ENCODE data around the gene ESPN.
"Not testable (repeated sequence)": the region's sequence is repeated elsewhere in the genome, so short reads cannot be mapped to it uniquely, and the experiment has no call there.

Gene ESPN

DNA sequence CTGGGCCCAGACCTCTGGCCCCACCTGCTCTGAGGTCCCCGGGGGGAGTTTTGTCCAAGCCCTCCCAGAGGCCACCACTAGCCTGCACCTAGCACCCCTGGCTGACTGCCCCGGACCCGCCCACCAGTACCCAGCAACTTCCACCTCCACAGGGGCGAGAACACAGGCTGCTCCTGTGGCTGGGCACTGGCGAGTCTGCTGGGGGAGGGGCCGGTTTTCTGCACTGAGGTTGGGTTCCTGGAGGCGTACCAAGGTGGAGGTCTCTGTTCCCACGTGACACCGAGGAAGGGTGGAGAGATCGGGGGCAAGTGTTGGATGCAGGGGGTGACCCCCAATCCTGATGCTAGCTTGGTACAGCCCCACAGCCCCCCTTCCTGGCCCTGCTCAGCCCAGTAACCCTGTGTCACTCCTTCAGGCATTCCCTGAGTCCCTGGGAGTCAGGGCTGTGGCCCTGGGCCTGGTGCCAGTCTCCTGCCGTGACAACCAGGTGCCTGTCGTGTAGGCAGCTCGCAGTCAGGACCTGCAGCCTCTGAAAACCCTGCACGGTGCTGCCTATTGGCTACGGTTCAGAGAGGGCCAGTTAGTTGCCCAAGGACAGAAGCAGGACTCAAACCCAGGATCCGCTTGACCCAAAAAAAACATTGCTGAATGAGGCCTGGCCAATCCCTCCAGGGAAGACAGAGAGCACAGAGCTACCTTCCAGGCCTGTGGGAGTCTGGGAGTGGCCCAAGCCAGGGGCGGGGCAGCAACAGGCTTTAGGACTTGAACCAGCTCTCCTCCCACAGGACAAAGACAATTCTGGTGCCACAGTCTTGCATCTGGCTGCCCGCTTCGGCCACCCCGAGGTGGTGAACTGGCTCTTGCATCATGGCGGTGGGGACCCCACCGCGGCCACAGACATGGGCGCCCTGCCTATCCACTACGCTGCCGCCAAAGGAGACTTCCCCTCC is 3.1 kb downstream of the ESPN start:
- DNase-seq, result no peak

DNA sequence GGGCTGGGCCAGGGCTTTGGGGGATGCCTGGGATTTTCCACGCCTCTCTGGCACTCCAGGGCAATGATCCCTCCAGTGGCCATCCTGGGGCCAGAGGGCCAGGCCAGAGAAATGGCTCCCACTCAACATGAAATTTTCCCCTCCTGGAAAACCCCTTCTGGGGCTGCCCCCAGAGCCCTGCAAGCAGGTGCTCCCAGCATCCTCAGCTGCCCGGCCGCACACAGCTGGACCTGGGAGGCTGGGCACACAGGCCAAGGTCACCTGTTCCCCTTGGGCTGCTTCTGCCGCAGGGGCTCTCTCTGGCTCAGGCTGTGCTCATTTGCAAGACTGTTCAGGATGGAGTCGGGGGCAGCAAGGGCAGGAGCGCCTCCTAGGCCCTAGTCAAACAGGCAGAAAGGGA is 3.9 kb downstream of the ESPN start:
- DNase-seq, result not testable (repeated sequence)

GRCh38 chr1:6429660-6430411 is 5.3 kb downstream of the ESPN start:
- peak; percentile 58 to 88 (median 76) for DNase-seq

DNA sequence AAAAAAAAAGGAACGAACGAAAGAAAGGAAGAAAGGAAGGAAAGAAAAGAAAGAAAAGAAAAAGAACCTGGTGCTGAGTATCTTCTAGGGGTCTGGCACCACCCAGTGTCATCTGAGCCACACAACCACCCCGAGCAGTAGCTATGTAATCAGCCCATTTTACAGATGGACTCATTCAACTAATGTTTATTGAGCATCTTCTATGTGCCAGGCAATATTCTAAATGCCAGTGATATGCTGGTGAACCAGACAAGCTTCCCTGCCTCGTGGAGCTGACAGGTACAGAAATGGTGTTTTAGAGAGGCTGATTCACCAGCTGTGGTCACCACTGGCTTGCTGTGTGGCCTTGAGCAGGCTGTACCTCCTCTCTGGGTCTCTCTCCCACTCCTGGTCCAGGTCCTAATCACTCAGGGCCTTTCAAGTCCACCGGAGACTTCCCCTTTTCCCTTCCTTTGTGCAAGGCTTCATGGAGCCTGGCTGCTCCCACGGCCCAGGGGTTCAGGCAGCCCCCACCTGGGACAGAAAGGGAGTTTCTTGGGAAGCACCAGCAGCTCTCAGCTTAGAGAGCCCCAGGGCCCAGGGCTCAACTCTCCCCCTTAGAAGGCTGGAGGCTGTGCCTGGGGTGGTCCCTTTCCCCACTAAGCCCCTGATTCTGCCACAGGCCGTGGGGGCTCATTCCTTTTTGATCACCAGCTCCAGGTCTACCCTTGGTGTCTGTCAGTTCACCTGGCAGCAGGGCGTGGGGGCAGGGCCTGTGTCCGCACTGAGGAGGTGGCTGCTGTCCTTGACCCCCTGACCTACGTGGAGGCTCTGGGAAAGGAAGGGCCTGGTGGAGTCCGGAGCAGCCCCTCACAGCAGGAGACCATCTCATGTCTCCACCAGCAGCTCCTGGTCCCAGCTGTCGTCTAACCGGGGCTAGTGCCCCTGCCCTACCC is 7.3 kb downstream of the ESPN start:
- not testable (repeated sequence) for DNase-seq

- no peak for DNase-seq
Measured at GRCh38 chr1:6434186-6434585, 9.6 kb downstream of the ESPN start.

DNA sequence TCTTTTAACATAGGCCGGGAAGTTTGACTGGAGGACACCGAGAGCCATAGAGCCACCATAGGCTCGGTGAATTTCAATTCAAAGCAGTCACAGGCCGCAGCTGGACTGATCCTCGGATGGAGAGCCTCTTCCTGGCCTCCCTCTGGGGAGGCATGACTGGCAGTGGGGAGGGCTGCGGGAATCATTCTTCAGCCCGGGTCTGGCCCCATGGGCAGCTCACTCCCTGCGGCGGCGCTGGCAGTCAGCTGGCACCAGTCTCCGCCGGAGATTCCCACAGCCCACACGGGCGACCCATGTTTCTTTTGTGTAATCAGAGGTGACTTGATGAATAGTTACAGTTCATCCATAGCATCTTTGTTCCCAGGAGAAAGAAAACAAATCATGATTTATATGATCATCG is 10.6 kb downstream of the ESPN start:
- no peak for DNase-seq

DNA sequence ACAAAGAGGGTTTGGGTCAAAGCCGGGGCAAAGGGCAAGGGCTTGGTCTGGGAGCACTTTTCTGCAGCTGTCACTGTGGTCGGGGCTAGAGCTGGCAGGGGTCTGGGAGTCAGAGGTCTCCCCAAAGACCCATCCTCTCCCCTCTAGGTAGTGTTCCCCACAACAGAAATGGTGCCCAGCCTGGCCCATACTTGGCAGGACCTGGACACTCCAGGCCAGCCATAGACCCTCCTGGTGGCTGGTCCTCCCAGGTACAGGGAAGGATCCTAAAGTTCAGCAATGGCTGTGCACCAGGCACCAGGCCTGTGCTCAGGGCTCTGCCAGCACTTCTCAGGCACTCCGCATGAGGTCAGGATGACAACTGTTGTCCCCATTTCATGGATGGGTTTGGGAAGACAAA is 11.0 kb downstream of the ESPN start:
- DNase-seq, result no peak

- not testable (repeated sequence) for DNase-seq
Measured at GRCh38 chr1:6436277-6436676, 11.7 kb downstream of the ESPN start.

- peak in 1 of 4 experiments; percentile 32 for DNase-seq
Measured at GRCh38 chr1:6437012-6437700, 12.6 kb downstream of the ESPN start.

DNA sequence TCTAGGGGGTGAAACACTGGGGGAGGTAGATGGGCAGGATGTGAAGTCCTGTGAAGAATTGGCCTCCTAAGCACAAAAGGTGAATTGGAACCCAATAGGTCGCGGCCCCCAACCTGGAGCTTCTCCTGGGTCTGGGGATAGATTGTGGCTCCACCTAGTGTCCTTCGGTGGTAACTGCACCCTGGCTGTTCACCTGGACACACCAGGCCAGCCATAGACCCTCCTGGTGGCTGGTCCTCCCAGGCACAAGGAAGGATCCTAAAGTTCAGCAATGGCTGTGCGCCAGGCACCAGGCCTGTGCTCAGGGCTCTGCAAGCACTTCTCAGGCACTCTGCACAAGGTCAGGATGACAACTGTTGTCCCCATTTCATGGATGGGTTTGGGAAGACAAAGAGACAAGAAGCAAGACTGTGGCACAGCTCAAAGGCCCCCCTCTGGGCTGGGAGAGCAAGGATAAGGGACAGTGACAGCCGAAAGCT is 13.5 kb downstream of the ESPN start:
- peak; percentile 55 to 76 (median 62) for DNase-seq

GRCh38 chr1:6440198-6441126 is 15.9 kb downstream of the ESPN start:
- peak in 3 of 4 experiments; percentile 33 to 62 (median 42) for DNase-seq

DNA sequence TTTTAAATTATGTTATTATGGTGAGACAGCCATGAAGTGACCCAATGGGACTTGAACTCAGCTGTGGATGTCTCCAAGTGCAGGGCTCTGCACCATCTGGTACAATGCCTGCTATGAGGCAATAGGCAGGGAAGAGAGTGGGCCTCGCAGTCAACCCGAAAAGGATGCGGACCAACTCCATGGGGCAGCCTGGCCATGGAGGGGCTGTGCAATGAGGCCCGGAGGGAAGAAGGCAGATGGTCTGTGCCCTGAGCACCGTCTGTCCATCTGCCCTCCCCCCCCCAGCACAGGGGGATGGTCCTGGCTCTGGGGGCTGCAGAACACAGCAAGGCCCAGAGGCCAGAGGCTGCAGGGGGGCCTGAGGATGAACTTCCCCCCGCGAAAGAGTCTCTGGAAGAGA is 17.0 kb downstream of the ESPN start:
- DNase-seq, result no peak

DNA sequence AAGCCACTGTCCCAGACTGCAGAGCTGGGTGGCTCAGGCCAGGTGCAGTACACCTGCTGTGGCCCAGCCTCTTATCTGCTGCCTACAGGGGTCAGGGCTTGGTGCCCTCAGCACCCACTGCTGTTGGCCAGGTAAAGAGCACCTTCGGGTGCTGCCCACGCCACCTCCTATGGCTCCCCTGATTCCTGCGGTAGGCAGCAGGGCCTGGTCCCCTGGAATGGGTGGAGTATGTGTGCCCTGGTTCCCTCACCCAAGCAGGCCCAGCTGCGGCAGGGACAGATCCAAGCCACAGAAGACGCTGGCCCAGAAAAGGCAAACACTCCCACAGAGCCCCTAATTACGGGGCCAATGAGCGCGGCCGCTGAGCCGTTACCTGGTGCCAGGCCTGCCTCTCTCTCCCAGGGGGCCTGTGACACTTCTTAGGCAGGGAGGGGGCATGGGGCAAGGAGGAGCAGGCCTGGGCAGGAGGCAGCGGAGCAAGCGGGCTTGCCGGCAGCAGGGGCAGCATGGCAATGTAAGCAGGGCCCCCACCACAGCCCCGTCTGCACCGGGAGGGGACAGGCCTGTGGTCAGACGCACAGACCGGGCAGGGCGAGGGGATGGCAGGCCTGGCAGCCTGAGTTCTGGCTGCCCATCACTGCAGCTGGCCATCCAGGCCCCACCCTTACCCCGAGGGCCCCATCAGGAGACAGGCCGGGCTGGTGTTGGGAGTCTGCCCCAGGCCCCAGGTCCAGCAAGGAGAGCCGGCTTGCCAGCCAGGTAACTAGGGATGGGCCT is 19.0 kb downstream of the ESPN start:
- DNase-seq, result no peak

GRCh38 chr1:6444377-6444776 is 19.8 kb downstream of the ESPN start:
- no peak for DNase-seq

DNA sequence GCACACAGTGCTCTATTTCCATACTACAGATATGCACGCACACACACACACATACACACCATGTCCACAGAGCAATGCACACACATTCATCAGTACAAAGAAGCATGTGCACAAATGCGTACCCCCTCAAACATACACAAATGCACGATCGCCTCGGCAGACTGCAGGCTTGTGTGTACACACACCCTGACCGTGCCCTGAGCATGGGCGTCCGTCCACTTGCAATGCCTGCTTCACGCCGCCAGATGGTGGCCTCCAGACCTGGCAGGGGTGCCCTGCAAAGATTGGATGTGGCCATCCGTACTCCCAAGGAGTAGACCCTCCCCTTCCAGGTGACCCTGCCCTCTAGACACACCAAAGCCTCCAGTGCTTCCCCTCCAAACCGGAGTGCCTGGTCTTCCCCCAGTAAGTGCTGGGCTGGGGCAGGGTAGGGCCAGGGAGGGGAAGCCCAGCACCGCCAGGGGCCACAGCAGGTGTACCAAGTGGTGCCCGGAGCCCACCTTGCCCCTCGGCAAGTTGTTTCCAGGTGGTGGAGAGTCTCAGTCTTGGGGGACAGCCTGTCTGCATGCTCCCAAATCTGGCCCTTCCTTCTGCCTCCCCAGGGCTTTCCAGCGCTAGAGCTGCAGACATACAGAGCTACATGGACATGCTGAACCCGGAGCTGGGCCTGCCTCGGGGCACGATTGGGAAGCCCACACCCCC is 20.6 kb downstream of the ESPN start:
- DNase-seq, result peak; percentile 29 to 68 (median 40)

DNA sequence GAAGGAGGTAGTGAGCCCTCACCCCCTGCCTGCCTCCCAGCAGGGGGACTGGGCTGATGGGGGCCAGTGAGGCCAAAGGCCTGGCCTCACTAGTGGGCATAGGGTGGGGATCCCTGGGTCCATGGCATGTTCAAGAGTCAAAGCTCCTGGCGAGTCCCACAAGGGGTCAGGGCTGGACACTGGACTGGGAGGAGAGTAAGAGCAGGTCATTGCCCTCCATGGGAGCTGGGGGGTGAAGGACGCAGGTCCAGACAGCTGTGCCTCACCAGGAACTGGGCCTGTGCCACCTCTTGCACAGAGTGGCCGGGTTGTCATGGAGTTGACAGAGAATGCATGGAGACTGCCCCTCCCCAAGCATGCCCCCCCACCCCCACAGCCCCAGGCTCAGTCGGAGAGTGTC is 21.4 kb downstream of the ESPN start:
- not testable (repeated sequence) for DNase-seq

GRCh38 chr1:6446665-6447015 is 22.1 kb downstream of the ESPN start:
- DNase-seq, result no peak

- no peak for DNase-seq
Measured at GRCh38 chr1:6447016-6447817, 22.6 kb downstream of the ESPN start.

All from suppressor macrophage (primary cell).